GM18870 (cell line): ENCODE data around the gene FCGR3A.
"Not testable (repeated sequence)": the region's sequence is repeated elsewhere in the genome, so short reads cannot be mapped to it uniquely, and the experiment has no call there.

Source experiments
- ATAC-seq: cut with Tn5 transposase; IDR thresholded peaks from one replicate; pipeline ENCODE4 v1.9.1; 2021; ENCODE audit warnings: moderate library complexity; ENCODE audit not compliant: unreplicated experiment

FCGR3A gene

DNA sequence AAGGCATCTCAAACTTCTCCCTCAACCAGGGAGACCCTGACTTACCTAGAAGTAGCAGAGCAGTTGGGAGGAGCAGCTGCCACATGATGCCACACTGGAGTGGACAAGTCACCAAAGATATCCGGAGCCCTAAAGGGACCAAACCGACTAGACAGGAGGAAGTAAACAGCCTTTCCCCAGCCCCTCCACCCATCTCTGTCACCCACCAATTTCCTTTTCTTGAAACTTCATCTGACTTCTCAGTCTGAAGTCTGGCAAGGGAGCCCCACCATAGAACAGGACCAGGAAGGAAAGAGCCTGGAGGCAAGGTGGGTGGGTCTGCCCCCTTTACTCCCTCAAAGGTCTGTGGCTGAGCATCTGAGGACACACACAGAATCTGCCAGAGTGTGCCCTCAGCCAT is at the start of gene FCGR3A:
Gene FCGR3A (minus strand): TSS at position 167 of the 400 bp plus-strand sequence. CDS start 82 bp downstream, at position 85.
- no peak for ATAC-seq

GRCh38 chr1:161597077-161597476 is 47.5 kb upstream of the FCGR3A start:
- not testable (repeated sequence) for ATAC-seq

DNA sequence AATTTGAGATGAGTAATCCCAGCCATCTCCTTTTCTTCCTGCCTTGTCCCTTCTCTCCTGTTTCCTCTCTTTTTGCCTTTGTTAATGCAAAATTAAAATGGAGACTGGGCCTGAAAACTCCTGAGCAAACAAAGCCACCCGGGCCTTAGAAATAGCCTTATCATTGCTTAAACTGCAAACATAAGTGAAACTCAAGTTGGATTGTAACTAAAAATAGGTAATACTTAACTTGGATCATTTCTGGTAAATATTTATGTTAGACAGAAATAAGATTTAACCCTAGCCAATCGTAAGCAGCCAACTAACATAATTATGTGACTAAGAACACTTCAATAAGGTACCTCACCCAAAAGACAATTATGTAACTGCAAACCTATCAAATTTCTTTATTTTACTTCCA is 46.0 kb upstream of the FCGR3A start:
- not testable (repeated sequence) for ATAC-seq

DNA sequence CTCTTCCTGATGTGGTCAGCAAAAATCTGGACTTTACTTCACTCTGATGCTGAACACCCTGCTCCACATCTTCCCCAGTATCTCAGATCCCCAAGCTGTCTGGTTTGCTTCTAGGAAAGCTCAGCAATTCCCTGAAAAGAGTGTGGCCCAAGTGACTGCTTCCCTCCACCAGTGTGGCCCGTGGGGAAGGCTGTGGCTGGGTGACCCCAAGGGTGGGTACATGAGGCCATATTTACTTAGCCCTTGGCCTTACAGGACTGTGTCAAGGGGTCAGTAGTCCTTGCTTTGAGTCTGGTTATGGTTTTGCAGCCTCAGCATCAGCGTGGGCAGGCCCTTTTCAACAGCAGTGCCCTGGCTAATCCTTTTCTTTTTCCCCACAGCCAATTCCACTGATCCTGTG is 45.6 kb upstream of the FCGR3A start:
- not testable (repeated sequence) for ATAC-seq

DNA sequence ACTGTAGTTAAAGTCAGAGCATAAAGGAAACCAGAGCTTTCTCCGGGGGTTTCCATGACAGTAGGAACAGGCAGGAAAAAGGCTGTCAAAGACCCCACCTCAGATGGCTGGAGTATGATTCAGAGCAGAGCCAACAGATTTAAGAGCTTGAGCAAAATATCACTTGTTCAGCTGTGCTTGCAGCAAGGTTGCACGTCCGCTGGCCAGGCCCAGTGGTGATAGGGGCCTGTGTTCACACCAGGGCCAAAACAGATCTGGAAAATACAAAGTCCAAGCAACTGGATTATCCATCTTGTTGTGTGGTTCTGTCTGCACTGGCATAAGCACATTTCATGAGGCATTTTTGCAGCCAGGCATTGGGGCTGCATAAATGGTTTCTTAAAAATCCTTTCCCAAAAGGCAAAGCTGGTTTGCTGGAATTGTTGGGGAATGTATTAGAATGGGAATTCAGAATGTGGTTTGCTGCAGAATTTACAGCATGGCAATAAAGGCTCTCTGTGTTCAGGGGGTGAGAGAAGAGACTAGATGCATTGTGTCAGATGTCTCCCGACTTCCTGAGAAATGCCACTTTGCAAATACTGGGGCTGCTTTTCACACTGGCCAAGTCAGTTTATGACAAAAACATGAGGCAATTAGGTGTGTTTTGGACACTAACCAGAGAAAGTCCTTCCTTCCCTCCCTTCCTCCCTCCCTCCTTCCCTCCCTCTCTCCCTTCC is 44.8 kb upstream of the FCGR3A start:
- not testable (repeated sequence) for ATAC-seq

- ATAC-seq: not testable (repeated sequence)
Observed at GRCh38 chr1:161593092-161593755, 43.6 kb upstream of the FCGR3A start.

DNA sequence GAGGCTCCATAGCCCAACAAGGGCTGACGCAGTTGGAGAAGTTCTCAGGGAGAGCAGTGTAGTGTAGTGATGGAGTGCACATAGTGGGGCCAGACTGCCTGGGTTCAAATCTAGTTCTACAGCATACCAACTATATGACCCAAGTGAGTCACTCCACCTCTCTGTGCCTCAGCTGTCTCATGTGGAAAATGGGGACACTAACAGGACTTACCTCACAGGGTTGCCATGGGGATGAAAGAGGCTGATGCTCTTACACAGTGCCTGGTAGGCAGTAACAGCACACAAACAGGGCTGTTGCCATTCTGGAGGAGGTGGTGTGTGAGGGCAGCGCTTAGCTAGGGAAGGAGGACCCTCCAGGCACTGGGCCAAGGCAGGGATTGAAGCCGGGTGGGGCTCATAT is 43.0 kb upstream of the FCGR3A start:
- not testable (repeated sequence) for ATAC-seq

DNA sequence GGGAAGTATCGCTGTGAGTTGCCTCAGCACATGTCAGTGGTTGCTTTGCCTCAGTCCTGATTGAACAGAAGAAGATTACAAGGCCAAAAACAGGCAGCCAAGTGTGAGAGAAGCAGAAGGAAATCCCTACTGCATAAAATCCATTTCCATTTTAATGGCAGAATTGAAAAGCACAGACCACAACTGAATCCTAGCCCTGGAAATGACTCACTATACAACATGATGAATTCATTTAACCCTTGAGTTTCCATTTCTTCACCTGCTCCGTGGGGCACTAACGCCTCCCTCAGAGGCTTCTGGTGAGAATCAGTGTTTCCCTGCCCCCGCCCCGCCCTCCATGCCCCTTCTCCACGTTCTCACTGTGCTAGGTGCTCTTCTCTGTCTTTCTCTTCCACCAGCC is 40.3 kb upstream of the FCGR3A start:
- ATAC-seq: not testable (repeated sequence)

DNA sequence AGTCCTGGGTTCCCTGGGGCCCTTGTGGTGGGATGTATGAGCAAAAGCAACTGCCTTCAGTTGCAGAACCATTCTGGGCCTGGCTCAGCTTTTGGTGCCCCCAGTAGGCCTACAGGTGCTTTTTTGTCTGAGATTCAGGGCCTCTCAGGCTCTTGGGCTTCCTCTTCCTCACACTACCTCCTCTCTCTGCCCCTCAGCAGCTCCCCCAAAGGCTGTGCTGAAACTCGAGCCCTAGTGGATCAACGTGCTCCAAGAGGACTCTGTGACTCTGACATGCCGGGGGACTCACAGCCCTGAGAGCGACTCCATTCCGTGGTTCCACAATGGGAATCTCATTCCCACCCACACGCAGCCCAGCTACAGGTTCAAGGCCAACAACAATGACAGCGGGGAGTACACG is 39.7 kb upstream of the FCGR3A start:
- ATAC-seq: not testable (repeated sequence)

DNA sequence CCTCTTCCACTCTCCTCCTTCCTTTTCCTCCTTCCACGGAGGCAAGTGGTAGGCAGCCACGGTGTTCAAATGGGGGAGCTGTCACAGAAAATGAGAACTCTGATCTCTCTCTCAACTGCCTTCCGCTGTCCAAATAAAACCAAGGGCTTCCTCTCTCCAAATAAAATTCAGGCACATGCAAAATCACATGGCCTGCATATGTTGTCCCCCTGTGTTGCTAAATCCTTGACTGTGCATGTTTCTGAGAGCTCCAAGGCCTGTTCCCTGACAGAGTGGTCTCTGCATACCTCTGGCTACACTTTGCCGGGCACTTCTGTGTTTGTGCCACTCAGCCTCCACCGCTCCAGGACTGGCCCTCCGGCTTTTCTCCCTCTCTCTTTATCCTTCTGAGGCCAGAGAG is 39.0 kb upstream of the FCGR3A start:
- ATAC-seq: not testable (repeated sequence)

DNA sequence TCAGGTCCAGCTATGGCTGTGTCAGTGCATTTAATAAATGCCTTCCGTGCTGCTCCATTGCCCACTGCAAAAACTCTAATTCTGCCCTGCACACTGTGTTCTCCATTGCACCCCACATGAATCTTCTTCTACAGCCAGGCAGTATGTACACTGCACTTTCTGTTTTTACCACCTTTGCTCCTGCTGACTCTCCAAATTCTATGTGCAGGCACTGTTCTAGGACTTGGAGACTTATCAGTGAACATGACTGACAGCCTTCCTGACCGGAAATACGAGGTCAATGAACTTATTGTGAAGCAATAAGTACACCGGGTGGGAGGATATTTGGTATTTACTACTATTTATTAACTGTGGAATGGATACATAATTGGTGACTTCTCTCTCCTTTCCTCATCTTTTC is 33.3 kb upstream of the FCGR3A start:
- ATAC-seq: not testable (repeated sequence)

DNA sequence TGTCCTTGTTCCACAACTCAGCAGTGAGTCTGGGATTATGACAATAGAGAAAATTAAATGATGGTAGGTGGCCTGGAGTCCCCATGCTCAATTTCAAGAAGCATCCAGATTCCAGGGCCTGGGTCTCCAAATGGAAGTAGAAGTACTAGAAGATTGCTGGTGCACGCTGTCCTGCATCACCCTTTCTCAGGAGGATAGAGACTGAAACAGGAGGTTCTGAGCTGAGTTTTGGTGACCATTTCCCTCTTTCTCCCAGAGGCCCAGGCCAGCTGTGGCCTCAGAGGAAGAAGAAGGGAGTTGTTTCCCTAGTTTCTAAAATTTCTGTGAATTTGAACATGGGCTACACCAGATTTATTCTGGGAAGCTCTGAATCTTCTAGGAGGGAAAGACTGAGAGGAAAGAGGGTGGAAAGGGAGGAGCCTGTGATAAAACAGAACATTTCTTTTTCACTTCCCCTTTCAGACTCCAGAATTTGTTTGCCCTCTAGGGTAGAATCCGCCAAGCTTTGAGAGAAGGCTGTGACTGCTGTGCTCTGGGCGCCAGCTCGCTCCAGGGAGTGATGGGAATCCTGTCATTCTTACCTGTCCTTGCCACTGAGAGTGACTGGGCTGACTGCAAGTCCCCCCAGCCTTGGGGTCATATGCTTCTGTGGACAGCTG is 31.4 kb upstream of the FCGR3A start:
- peak; percentile 65 for ATAC-seq

DNA sequence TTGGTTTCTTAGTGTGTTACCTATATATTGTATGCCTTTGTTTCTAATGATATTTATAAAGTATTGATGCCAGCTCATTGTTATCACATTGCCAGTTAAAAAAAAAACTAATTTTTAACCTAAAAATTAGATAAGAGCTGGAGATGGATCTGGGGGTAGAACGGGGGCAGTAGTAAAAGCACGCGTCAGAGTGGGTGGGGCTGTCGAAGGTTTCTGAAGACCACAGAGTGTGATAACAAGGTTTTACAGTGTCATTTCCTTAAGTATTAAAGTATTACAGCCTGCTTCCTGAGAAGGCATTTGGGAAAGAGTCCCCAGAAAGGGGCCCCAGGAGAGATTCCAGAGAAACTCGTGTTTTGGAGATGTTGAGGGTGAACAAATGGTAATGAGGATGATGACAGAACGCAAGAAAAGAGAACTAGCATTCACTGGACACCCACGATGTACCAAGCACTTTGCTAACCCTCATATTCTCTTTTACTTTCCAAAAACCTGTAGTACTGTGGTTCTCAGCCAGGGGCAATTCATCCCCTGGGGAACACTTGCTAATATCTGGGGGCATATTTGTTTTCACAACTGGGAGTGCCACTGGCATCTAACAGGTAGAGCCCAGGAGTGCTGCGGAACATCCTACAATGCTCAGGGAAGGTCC is 30.4 kb upstream of the FCGR3A start:
- ATAC-seq: not testable (repeated sequence)

- not testable (repeated sequence) for ATAC-seq
Observed at GRCh38 chr1:161576676-161577075, 27.1 kb upstream of the FCGR3A start.

DNA sequence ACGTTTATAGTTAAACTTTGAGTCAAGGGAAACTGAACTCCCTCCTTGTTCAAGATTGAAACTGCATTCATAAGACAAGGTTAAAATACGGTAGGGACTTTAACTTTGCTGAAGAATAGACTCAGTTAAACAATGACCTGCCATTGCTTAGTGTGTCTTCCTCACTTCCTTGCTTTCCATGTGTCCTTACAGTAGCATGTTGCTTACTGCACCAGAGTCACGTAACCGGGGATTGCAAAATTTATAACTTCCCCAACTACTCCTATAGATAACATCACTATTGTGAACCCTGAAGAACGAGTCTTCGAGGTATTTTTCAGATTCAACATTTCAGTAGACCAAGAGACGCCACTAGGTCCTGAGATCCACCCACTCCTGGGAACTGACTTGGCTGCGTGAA is 22.1 kb upstream of the FCGR3A start:
- not testable (repeated sequence) for ATAC-seq

DNA sequence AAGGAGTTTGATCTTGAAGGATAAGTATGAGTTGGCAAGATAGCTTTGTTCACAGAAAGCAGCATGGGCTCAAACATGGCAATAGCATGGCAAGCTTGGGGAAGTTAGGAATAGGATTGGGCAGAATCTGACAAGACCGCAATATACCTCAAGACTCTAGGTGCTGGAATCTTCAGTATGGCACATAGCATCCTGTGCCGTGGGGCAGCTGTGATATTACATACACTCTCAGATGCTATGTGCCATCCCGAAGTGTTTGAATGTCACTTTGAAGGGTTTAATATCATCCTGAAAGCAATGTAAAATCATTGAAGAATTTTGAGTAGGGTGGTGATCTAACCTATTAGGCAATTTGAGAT is 17.0 kb upstream of the FCGR3A start:
- ATAC-seq: not testable (repeated sequence)

- not testable (repeated sequence) for ATAC-seq
Observed at GRCh38 chr1:161563522-161563921, 13.9 kb upstream of the FCGR3A start.

- ATAC-seq: not testable (repeated sequence)
Observed at GRCh38 chr1:161562441-161562840, 12.8 kb upstream of the FCGR3A start.

DNA sequence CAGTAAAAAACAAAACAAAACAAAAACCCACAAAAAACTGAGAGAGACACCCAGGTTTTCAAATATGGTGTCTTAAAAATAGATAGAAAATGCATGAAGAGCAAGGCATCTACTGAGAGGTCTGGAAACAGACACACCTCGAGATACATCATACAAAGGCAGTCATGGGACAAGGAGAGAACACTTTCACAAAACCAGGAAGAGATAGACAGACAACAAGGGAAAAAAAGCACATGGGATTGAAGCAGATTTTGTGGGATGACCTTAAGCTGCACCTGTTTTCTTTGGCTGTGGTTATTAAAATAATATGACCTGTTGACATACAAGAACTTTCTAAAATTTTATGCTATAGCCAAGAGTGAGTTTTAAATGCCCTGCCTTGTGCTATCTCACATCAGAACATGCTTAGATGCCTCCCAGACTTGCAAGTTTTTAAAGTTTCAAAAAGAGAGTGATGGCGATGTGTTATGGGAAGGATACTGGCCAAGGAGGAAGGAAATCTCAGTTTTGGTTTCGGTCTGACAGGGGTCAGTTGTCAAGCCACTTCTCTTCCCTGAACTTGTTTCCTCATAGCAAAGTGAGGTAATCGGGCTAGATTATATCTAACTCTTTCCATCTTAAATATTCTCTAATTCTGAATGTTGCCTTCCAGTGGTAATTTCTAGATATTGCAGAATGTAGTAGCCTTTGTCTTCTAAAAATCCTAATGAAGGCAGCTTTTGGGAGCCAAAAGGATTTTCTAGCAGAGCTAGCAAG is 11.5 kb upstream of the FCGR3A start:
- ATAC-seq: not testable (repeated sequence)
